Astrocyte of the spinal cord (primary cell): Measurements from ENCODE around the gene VEZF1.

Experiments used
- DNase-seq: peaks from one replicate; pipeline ENCODE4 v3.0.0; 2011; ENCODE audit warnings: low read depth, low spot score
- H3K4me3 ChIP-seq: 2 replicates; pipeline ENCODE4 v1.5.1; 2011; ENCODE audit warnings: low read depth, mild to moderate bottlenecking, low read length, moderate library complexity
- in situ Hi-C: cut with HindIII; loops from 2 replicates; pipeline ENCODE4 v1.10.0; 2017; ENCODE audit warnings: low sequenced_read_pairs
- TF ChIP-seq, protein P1 (sequence below): IDR thresholded peaks from 2 replicates; pipeline ENCODE4 v1.5.1; 2012; ENCODE audit warnings: low read depth, mild to moderate bottlenecking, low read length, inconsistent platforms

VEZF1 gene

DNA sequence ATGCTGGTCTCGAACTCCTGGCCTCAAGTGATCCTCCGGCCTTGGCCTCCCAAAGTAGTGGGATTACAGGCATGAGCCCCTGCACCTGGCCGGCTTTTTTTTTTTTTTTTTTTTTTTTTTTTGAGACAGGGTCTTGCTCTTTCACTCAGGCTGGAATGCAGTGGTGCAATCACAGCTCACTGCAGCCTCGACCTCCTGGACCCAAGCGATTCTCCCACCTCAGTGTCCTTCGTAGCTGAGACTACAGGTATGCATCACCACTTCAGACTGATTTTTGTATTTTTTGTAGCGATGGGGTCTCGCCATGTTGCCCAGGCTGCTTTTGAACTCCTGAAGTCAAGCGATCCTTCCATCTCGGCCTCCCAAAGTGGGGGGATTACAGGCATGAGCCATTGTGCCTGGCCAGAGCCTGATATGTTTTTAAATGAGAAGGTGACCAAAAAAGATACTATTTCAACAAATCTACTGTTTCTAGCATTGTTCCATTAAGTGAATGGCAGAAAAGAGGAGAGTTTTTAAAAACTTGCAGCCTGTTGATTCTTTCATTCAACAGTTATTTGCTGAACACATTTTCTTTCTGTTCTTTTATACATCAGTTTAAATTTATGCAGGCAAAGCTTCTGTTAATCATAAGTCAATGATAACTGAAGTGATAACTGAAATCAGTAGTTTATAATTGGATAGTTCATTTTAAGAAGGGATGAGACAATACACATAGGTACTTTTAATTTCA, 22.2 kb upstream of the VEZF1 start:
- TF ChIP-seq, protein P1, sequence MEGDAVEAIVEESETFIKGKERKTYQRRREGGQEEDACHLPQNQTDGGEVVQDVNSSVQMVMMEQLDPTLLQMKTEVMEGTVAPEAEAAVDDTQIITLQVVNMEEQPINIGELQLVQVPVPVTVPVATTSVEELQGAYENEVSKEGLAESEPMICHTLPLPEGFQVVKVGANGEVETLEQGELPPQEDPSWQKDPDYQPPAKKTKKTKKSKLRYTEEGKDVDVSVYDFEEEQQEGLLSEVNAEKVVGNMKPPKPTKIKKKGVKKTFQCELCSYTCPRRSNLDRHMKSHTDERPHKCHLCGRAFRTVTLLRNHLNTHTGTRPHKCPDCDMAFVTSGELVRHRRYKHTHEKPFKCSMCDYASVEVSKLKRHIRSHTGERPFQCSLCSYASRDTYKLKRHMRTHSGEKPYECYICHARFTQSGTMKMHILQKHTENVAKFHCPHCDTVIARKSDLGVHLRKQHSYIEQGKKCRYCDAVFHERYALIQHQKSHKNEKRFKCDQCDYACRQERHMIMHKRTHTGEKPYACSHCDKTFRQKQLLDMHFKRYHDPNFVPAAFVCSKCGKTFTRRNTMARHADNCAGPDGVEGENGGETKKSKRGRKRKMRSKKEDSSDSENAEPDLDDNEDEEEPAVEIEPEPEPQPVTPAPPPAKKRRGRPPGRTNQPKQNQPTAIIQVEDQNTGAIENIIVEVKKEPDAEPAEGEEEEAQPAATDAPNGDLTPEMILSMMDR = no peak
- no peak overlapping the region for H3K4me3 ChIP-seq
- in situ Hi-C loops = no loop called here
- no peak for DNase-seq

DNA sequence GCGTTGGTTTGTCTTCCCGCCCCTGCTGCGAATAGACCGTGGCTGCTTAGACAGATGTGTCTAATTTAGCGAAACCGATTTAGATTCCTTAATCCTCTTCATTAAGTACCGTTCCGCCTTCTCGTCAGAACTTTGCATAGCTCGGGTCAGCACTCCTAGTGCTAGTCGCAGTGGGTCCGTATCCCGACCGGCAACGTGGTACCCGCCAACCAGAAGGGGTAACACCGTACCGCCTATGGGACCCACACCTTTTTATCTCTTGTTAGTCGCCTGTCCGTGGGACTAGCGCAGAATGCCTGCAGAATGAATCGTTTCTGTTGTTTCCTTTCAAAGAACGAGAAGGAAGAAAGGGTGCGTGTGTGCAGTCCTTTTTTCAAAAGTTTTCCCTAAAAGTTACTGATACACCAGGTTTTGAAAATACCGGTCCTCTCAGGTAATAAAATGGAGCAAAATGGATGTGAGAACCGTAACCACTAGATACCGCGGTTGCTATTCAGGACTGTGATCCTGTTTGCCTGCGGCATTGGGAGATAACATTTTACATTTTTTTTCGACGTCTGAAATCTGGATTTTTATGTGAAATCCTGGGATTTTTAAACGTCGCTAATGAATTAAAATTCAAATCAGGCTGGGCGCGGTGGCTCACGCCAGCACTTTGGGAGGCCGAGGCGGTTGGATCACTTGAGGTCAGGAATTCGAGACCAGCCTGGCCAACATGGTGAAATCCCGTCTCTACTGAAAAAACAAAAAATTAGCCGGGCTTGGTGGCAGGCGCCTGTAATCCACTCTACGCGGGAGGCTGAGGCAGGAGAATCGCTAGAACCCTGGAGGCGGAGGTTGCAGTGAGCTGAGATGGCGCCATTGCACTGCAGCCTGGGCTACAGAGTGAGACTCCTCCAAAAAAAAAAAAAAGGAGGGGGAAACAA, 20.0 kb upstream of the VEZF1 start:
- no peak for DNase-seq
- in situ Hi-C loops = no loop called here
- TF ChIP-seq, protein P1 = no peak
- H3K4me3 ChIP-seq = peak overlapping the region; percentile 98

DNA sequence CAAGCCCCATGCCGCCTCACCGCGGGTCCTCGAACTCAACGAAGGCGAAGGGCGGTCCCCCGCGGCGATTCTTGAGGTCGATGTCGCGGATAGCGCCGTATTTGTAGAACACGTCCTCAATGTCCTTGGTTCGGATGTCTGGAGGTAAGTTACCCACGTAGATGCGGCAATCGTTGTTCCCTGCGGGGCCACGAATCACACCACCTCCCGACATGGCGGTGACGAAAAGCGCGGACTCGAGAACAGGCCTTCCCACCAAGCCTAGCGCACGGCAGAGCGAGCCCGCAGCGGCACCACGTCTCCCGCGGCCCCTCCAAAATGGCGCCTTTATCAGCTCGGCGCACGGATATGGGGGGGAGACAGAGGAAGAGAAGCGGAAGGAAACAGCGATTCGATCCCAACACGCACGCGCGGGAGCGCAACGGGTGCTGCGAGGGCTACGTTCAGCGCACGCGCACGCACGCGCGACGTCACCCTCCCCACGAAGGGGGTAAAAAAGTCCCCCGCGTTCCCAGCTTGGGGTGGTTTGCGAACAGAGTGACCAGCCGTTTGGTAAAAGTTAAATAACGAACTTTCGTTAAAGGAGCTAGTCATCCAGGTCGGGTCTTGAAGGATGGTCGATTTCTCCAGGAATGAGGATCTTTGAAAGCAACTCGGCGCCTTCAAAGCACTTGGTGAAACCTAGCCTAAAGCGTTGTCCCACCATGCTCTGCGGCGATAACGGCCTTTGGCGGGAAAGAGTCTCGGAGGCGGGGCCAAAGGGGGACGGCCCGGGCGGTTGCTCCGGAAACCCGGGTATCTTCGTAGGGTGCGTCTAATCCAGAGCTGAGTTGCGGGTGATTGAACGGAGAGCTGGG, 19.1 kb upstream of the VEZF1 start, which contains the start of gene SRSF1:
TSS of gene SRSF1 (minus strand) at position 323 of the 857 bp plus-strand sequence. CDS start at position 214, 109 bp downstream.
- DNase-seq = peak; percentile 98
- TF ChIP-seq, protein P1 = no peak
- peak within 1 kb of the TSS; percentile 98 for H3K4me3 ChIP-seq
- in situ Hi-C loops = no loop called here

- in situ Hi-C loops = no loop called here
- H3K4me3 ChIP-seq = peak overlapping the region; percentile 98
- TF ChIP-seq, protein P1 = no peak
- DNase-seq = peak; percentile 73
Observed at GRCh38 chr17:58006560-58006923, 18.5 kb upstream of the VEZF1 start.

GRCh38 chr17:58005728-58006559, 17.9 kb upstream of the VEZF1 start:
- DNase-seq = no peak
- in situ Hi-C loops = no loop called here
- peak overlapping the region; percentile 98 for H3K4me3 ChIP-seq
- TF ChIP-seq, protein P1 = no peak
